ENCODE measurements around the gene PKHD1. TPM values are rescaled to one million over a fixed set of nuclear protein-coding genes. Genes with fewer than 3 reads are reported as not detected.

Gene PKHD1
- total RNA-seq, 1 experiment from 2014 or later, result 0.09 TPM

- Histone ChIP-seq H3K18ac (ENCODE audit: insufficient read length, low read depth, low read length) (no peak overlapping the region), H3K56ac (ENCODE audit: insufficient read length, low read depth, low read length) (no peak overlapping the region), H3K23me2 (ENCODE audit: insufficient read length, low read depth, low read length, poor library complexity, severe bottlenecking) (no peaks in the 10 kb centered on the region), H2AFZ (ENCODE audit: low read length) (no peak overlapping the region), H4K91ac (ENCODE audit: insufficient read length, low read depth, low read length) (no peak overlapping the region), H3K79me1 (ENCODE audit: insufficient read depth, low read depth, low read length, poor library complexity, severe bottlenecking) (no peaks in the 10 kb centered on the region), H4K8ac (replicated peaks; ENCODE audit: insufficient read length, low read depth, low read length) (no peak overlapping the region), H3K79me2 (ENCODE audit: insufficient read depth, low read length) (no peaks in the 10 kb centered on the region), H4K20me1 (ENCODE audit: control insufficient read depth, insufficient read depth, insufficient read length) (no peaks in the 10 kb centered on the region), H2AK5ac (ENCODE audit: insufficient read length, low read length) (no peak overlapping the region), H3T11ph (ENCODE audit: low read length) (no peak overlapping the region), H3K23ac (ENCODE audit: insufficient read length, low read depth, low read length) (no peak overlapping the region), H2BK120ac (ENCODE audit: low read depth, low read length, poor library complexity, severe bottlenecking) (no peak overlapping the region), H4K5ac (ENCODE audit: insufficient read length, low read depth, low read length) (no peak overlapping the region), H3K4ac (ENCODE audit: low read depth, low read length) (no peak overlapping the region), H2BK20ac (ENCODE audit: low read depth, low read length, poor library complexity, severe bottlenecking) (no peak overlapping the region), H3K27me3 (ENCODE audit: insufficient read depth, low read length) (no peaks in the 10 kb centered on the region), H2BK12ac (ENCODE audit: insufficient read length, low read depth, low read length) (no peak overlapping the region), H2BK15ac (ENCODE audit: low read depth, low read length) (no peak overlapping the region), H3K4me1 (ENCODE audit: insufficient read depth, low read length) (no peaks in the 10 kb centered on the region), H3K4me2 (ENCODE audit: insufficient read depth, insufficient read length, low read length) (no peak overlapping the region), H2BK5ac (ENCODE audit: insufficient read length, low read length) (no peak overlapping the region), H3K14ac (ENCODE audit: insufficient read depth, low read length) (no peak overlapping the region), H3K9me3 (ENCODE audit: control insufficient read depth, low read depth, low read length) (no peaks in the 10 kb centered on the region), H3K9ac (ENCODE audit: extremely low read depth, insufficient read length, low read length) (no peak overlapping the region), H3K27ac (ENCODE audit: insufficient read length, low read depth, low read length) (no peak overlapping the region)
- Mint-ChIP-seq H3K27ac (no peak overlapping the region), H3K4me1 (no peaks in the 10 kb centered on the region), H3K27me3 (ENCODE audit: low read depth) (no peaks in the 10 kb centered on the region), H3K9me3 (no peaks in the 10 kb centered on the region), H3K36me3 (ENCODE audit: insufficient read depth in 1 of 3, low read depth in 3 of 3) (no peaks in the 10 kb centered on the region), H3K4me3 (no peak overlapping the region)
- no peak for DNase-seq
- TF ChIP-seq, protein P1, sequence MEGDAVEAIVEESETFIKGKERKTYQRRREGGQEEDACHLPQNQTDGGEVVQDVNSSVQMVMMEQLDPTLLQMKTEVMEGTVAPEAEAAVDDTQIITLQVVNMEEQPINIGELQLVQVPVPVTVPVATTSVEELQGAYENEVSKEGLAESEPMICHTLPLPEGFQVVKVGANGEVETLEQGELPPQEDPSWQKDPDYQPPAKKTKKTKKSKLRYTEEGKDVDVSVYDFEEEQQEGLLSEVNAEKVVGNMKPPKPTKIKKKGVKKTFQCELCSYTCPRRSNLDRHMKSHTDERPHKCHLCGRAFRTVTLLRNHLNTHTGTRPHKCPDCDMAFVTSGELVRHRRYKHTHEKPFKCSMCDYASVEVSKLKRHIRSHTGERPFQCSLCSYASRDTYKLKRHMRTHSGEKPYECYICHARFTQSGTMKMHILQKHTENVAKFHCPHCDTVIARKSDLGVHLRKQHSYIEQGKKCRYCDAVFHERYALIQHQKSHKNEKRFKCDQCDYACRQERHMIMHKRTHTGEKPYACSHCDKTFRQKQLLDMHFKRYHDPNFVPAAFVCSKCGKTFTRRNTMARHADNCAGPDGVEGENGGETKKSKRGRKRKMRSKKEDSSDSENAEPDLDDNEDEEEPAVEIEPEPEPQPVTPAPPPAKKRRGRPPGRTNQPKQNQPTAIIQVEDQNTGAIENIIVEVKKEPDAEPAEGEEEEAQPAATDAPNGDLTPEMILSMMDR (conservative IDR thresholded peaks at IDR 0.05), result no peak
These were observed 423.9 kb downstream of the PKHD1 start for GRCh38 chr6:51663525-51663924.
